Measurements from ENCODE around the gene BOLA2. TPM values are rescaled to one million over a fixed set of nuclear protein-coding genes. Genes with fewer than 3 reads are reported as not detected.

BOLA2 gene
- 14.1 and 22.7 TPM in 2 replicates for total RNA-seq

GRCh38 chr16:29454269-29454668 lies at the start of gene BOLA2, which contains the start of gene SLX1B:
TSS of gene BOLA2 (minus strand) at chr16:29454351. CDS start at chr16:29454253, 98 bp downstream.
TSS of gene SLX1B (plus strand) at chr16:29454533.

GRCh38 chr16:29459706-29460646 lies 5.8 kb upstream of the BOLA2 start, which contains the start of gene SULT1A4:
TSS of gene SULT1A4 (plus strand) at chr16:29459913. CDS start at chr16:29461386, 1,473 bp downstream.

Other genes with a start within 250 kb of the BOLA2 start
- 0.07 TPM in 1 of 2 replicates, not detected in the other for gene NPIPB11, start 47.6 kb downstream of the BOLA2 start, total RNA-seq
- 29.3 and 48.5 TPM in 2 replicates for gene SLX1B, start 182 bp upstream of the BOLA2 start, total RNA-seq
- 30.4 and 38.4 TPM in 2 replicates for gene SULT1A4, start 5.6 kb upstream of the BOLA2 start, total RNA-seq
- gene NPIPB12, start 52.1 kb upstream of the BOLA2 start, total RNA-seq: 5.1 and 10.1 TPM in 2 replicates
- gene SPN, start 208.9 kb upstream of the BOLA2 start, total RNA-seq: not detected in 2 replicates
- gene QPRT, start 224.8 kb upstream of the BOLA2 start, total RNA-seq: not detected in 2 replicates

All from mammary microvascular endothelial cell (primary cell).